Mesenteric fat pad (tissue), 1 donor: ENCODE data around the gene FRMPD4. TPM values are rescaled to one million over a fixed set of nuclear protein-coding genes. Genes with fewer than 3 reads are reported as not detected.

Source experiments
- DNase-seq: peaks from one replicate; pipeline ENCODE4 v3.0.0-alpha.2; 2020; ENCODE audit warnings: low spot score
- total RNA-seq: library from RNA; stranded (reverse); fragmentation: NEBNext Ultra II Directional; extraction: Animal tissue kit (Norgen Biotek cat#: 25700); gene quantifications from one replicate; pipeline ENCODE4 v1.2.1, GENCODE V29; 2021
- donor health status: DM: yes; HTN: yes; CAD: no.

Gene FRMPD4
- total RNA-seq, 1 donor from 2014 or later, result not detected

DNA sequence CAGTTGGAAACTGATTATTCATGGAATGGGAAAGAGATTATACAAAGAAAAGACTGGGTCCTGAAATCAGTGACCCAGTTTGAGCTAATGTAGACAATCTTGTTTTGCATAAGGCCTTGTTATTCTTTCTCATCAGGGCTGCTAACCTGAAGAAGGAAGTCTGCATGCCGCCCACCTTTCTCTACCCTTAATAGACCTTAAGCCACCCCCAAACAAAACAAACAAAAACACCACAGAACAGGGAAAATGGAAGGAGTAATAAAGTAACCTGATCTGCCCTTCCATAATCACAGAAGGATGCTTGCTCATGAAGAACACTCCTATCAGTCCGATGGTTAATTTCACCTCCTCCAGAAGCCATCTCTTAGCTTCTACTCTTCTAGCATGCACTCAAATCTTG is 288.1 kb downstream of the FRMPD4 start:
- DNase-seq, result no peak

DNA sequence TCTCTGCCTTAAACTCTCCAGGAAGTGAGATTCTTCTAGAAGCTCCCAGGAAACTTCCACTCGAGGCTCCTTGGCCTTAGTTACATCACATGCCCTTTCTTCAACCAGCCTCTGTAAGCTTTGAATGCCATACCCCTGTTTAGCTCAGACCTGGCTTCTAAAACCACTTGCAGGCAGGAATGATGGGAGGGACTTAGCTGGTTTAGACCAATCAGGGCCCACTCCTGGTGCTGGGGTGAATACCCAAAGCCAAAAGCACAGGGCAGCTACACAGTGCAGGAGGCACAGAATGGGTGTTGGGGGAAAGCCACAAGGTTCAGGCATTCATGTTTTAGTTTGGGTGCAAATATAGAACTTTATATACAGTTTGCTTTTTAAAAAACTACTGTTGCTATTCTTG is 296.2 kb downstream of the FRMPD4 start:
- DNase-seq, result no peak

DNA sequence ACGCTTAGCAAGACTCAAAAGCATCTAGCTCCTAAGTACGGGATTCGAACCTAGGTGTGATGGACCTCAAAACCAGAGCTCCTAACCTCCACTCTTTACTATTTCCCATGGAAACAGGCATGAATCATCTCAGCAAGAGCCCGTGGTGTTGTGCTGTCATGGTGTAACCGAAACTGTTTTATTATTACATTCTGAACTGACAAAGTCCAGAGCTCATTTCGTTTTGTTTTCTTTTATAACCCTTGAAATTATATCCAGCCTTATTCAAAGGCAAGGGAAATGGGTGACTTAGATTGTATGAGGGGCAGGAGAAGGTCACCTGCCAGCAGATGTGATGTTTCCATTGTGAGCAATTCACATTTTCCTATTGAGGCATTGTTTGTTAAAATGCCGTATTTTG is 301.1 kb downstream of the FRMPD4 start:
- DNase-seq, result no peak

DNA sequence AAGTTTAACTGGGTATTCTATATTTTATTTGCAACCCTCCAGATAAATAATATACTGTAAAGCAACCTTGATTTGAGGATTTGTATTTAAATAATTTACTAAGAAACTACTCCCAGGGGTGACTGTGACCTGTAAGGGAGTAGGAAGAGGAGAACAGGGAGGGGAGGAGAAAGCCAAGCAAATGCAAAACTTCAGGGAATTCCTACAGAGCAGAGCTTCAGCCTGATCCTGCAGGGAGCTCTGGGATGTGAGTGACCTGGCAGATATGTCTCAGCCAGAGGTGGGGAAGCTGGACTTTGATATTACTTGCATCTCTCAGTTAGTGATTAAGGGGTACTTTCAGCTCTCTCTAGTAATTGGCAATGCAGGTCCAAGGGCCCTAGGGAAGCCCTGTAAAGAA is 302.0 kb downstream of the FRMPD4 start:
- no peak for DNase-seq

DNA sequence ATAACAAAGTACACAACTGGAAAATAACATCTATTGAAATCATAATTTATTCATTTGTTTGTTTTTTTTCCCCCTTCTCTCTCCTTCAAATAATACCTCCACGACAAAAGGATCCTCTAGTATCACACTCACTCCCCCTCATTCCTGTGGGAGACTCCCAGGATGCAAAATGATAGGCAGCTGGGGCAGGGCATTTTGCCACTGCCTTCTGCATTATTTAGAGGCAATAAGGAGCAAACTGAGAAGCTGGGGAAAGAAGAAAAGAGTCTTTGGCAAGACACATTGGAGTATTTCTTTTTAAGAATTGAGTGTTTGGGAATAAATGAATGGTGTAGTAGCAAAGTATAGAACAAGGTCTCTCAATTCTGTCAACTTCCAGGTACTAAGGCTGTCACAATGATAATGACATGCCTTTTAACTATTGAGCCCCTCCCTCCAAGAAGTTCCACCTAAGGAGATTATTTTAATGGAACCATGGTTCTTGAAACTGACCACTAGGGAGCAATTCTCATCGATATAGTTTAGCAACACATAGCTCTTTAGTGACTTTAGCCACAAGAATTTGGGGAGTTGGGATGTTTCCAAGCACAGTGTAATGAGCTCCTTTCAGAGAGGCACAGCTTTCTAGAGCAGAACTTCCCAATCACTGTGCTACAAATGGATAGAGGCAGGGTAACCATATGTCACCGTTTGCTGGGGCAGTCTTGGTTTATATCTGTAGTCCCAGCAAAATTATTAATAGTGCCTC is 303.3 kb downstream of the FRMPD4 start:
- DNase-seq, result no peak

DNA sequence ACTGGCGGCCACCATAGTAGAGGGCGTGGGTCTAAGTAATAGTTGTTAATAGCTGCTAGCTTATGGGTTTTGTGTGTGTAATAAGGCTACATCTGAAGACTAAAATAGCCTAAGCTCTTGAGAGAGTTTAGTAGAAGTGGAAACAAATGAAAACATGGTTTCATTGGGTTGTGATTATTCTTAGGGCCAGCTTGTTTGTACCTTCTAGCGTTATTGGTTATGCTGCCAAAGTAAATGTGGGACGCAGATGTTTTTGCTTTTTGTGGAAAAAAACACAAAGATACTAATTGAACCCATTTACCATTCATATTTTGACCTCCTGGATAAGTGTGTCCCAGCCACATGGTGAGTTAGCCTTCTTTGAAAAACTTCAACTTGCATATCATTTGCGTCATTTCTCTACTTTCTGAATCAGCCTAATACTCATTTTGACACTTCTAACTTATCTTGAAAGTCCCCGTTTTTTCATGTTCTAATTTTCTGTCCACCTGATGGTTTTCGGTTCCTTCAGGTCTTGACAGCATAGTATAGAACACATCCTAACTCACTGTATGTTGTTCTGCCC is 305.3 kb downstream of the FRMPD4 start:
- DNase-seq, result no peak

DNA sequence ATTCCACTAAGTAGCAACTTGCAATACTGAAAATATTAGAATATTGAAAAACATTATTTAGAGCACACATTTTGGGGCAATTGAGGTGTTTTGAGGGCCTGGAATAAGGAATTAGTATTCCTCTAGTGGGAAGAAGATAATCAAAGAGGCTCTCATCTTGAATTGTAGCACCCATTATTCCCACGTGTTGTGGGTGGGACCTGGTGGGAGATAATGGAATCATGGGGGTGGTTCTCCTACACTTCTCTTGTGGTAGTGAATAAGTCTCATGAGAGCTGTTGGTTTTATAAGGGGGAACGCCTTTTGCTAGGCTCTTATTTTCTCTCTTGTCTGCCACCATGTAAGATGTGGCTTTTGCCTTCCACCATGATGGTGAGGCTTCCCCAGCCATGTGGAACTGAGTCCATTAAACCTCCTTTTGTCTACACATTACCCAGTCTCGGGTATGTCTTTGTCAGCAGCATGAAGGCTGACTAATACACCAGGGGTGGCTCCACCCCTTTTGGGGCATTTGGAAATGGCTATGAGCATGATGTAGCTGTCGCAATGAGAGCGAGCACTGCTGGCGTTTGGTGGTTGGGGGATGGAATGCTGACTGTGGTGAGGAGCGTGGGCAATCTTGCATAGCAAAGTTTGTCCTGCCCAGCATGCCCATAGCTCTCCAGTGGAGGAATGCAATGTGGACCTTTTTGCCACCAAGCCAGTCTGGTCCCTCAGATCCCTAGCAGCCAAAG is 308.2 kb downstream of the FRMPD4 start:
- no peak for DNase-seq

DNA sequence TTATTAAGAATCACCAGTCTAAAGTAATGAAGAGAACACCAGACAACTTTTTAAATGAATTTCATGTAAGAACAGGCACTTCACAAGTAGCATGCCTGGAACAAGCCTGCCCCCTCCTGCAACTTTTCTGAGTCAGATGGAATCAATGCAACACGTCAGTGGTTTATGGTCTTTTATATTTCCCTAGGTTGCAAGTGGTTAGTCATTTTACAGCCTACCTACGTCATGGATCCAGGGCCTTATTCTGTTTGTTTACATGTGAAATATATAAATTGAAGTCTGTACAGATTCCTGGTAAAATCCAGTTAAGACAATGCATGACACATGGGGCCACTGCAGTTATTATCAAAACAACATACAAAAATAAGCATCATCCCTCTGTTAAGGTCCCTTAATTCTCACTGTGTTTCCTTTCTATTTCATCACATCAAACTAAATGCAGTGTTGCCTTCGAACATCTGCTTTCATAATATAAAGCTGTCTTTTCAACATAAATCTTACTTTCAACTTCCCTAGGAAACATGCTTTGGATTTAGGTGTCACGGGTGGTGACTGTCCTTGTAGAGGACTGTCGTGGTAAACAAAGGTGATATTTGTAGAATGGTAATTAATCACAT is 309.3 kb downstream of the FRMPD4 start:
- no peak for DNase-seq

DNA sequence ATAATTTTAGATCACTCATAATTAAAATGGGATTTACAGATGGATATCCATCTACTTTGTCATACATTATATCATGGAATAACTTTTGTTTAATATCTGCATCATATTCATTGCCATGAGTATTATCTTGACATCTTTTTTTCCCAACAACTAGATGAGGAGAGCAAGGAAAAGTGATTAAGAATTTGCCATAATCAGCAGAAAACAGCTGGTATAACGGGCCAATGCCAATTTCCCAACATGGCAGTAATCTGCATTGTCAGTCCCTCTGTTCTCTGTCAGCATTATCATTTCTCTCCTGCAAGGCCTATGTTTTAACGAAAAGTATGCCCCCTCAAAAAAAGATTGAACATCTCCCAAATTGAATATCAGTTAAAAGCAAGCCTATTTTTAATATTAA is 314.0 kb downstream of the FRMPD4 start:
- DNase-seq, result no peak

DNA sequence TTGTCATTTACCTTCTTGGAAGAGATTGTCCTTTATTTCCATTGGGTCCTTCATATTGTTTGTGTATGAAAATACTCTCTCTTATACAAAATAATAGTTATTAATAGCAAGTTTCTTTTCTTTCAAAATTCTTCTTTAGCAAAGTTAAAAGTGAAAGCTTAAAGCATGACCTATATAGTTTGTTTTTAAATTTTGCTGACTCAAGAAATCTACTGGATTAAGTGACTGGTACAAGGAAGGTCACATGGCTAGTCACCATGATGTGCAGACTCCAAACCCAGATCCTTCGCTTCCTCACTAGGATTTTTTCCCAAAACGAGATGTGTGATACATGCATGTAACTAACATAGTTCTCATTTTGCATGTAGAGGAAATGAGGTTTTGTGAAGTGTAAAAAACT is 322.7 kb downstream of the FRMPD4 start:
- no peak for DNase-seq

DNA sequence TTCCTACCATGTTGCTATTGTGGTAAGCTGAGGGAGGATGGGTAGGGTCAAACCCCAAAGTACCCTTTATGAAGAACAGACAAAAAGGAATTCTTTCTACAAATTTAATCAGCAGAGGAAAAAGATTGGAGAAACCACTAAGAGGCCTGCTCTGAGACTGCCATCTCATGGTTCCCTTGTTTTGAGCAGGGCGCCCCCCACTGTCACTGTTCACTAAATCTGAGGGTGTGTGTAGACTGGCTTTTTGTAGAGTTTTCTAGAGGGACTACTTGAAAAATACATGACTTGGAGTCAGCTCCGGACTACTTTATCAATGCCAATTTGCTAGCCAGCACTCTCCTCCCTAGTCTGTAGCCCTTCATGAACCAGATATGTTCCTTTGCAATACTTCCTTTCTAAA is 324.8 kb downstream of the FRMPD4 start:
- no peak for DNase-seq

DNA sequence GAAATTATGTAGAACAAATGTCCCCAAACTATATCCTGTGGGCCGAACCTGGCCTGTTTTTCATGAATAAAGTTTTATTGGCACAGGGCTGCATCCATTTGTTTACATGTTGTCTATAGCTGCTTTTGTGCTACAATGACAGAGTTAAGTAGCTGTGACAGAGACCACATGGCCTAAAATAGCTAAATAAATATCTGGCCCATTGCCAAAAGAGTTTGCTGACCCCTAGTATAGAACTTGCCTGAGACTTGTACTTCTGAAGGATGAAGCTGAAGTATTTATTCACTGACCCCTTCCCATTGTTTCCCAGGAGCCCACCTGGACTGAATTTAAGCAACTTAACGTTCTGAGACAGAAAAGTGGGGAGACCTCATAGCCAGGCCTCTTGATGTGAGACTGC is 325.6 kb downstream of the FRMPD4 start:
- no peak for DNase-seq

DNA sequence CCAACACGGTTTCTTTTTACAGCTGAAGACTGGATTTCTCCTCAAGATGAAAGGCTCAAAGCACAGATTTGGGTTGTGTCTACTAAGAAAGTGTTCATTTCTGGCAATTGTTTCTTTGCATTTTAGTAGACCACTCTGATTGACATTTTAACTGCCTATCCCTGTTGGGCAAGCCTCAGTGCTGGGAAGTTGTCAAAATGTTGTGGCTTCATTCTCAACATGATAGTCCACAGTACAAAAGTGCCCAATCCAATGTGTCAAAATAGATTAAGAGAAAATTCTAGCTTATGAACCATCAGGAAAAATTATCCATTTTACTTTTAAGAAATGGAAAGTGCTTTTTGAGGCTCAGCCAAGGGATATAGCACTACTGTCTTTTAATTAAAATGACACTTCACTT is 329.0 kb downstream of the FRMPD4 start:
- DNase-seq, result no peak

DNA sequence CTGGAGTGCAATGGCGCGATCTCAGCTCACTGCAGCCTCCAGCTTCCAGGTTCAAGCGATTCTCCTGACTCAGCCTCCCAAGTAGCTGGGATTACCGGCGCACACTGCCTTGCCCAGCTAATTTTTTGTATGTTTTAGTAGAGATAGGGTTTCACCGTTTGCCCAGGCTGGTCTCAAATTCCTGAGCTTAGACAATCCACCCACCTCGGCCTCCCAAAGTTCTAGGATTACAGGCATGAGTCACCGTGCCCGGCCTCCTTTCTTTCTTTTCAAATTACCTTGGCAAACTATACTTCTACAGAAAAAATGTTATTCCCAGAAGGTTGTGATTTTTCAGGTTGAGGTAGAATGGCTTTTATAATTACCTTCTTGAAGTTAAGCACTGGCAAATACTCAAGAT is 331.0 kb downstream of the FRMPD4 start:
- DNase-seq, result no peak

DNA sequence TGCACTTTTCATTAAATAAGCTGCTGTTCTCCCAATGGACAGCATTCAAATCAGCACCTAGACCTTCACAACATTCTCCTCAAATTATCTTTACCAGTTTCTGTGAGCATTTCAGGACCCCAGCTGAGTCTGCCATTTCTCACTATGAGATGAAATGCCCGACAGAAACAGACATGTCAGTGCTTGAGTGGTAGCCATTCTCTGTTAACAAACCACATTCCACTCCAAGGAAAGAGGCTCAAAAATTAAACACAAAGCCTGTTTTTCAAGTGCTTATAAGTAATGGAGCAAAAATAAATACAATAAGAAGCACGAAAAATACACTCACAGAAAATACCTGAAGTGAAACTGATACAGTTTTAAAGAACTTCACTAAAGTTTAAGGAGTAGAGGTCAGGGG is 332.8 kb downstream of the FRMPD4 start:
- no peak for DNase-seq

DNA sequence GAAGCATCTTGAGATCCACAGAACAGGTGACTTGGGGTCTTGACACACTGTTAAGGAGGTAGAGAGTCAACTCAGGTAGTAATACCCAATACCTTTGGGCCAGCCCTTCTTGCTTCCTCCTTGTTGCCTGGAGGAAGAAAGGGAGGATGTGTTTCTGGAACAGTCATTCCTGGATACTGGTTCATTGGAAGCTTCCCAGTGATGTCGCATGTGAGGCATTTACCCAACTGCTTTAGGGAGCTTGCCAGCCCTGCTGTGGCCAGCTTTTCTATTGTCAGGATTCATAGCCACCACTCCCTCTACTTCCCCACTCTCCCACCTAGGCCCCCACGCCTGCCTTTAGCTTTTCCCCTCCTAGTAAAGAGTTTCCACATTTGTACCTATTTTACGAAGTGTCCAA is 342.7 kb downstream of the FRMPD4 start:
- no peak for DNase-seq

DNA sequence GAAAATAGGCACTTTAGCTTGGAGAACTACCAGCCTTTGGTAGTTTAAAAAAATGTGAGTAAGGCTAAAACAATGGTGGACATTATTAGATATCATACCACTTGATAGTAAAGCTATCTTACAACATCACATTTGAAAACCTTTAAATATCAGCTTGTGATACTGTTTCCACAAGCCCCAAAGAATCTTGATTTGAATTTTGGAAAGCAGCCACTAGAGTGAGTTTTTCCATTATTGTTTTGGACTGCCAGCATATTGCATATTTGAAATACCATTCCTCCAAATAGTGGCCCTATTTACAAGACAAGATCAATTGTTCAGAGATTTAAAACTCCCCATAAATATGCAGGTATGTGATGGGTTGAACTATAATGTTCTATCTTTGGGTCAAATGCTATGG is 349.9 kb downstream of the FRMPD4 start:
- no peak for DNase-seq

DNA sequence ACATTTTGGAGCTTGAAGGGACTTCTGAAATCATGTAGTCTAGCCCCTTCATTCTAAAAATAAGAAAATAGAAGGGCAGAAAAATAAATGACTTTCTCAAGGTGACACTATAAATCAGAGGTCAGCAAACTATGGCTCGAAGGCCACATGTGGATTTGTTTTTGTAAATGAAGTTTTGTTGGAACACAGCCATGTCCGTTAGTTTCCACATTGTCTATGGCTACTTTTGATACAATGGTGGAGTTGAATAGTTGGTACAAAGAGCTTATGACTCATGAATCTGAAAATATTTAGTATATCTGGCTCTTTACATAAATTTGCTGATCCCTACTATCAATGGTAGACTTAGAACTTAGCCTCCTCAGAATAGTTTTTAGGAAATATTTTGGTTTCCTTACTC is 350.5 kb downstream of the FRMPD4 start:
- no peak for DNase-seq

DNA sequence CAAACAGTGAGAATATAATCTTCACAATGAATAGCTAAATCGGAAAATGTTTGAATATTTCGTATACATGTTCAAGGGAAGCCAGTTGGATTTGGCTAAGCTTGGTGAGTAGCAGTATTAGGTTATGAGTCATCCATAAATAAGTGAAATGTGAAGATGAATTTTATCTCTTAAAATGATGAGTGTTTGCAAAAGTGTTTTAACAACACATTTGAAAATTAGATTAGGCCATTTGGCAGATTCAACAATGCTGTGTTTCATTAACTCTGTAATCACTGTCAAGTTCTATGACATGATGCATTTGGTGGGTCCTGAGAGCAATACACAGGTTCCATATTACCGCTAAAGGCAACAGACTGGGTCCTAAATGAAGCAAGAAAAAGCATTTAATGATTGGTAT is 351.1 kb downstream of the FRMPD4 start:
- no peak for DNase-seq

DNA sequence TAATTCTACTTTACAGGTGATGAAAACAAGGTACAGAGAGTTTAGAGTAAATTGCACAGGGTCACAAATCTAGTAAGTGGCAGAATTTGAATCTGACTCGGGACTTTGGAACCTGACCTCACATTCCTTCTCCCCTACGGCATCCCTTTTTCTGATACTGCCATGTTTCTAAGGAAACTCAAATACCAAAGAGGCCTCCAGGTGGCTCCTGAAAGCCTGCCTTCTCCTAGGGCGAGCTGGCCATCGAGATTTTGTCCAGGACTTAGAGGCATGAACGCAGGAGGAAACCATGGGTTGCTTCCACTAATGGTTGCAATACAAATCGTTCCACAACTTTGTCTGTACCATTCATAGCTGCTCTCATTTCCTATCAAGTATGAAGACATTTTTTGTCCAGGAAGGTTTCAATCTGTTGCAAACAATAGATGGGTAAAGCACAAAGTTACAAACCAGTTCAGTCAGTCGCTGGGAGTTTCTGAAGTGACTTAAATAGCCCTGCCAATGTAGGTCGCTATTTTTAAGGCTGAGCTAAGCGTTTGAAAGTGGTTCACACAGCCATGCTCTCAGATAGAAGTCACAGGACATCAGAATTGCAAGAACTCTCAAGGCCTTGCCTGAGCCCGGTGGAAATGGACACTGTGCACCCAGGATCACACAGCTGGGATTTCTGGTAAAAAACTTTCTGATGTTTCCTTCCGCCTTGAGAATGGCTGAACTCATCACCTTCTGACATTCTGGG is 356.3 kb downstream of the FRMPD4 start:
- DNase-seq, result no peak

DNA sequence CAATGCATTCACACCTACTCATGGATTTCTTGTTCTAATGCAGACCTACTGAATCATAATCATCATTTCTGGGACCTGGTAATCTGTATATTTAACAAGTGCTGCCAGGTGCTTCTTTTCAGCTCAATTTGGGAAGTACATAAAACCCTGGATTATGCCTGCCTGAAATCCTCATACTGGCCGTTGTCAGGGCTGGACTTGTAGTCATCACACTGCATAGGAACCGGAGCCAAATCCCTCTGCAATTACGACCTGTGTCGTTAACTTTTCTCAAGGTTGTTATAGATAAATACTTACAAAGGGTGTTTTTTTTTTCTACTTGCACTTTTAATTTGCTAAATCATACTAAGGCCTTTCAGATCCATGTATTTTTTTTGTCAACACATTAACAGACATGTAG is 358.1 kb downstream of the FRMPD4 start:
- DNase-seq, result no peak
